AG09309 (cell line): ENCODE data around the gene TGM2.

Experiments used
- DNase-seq: peaks from one replicate; pipeline ENCODE4 v3.0.0-alpha.2; 2010; ENCODE audit warnings: low read depth
- H3K4me3 ChIP-seq: 2 replicates; pipeline ENCODE4 v1.5.1; 2011; ENCODE audit warnings: mild to moderate bottlenecking, low read depth, low read length, moderate library complexity; ENCODE audit not compliant: control insufficient read depth
- CTCF ChIP-seq: IDR thresholded peaks from 2 replicates; pipeline ENCODE4 v1.5.1; 2011; ENCODE audit warnings: mild to moderate bottlenecking, low read depth, low read length, inconsistent platforms; ENCODE audit not compliant: insufficient read depth, control insufficient read depth; ENCODE audit errors: missing control alignments

TGM2 gene

GRCh38 chr20:38205001-38205400 lies 39.9 kb upstream of the TGM2 start:
- no peak overlapping the region for H3K4me3 ChIP-seq
- no peak for DNase-seq
- TF ChIP-seq CTCF, result no peak

- H3K4me3 ChIP-seq, result no peak overlapping the region
- TF ChIP-seq CTCF, result no peak
- DNase-seq, result no peak
Observed at GRCh38 chr20:38203981-38204357, 38.9 kb upstream of the TGM2 start.

- H3K4me3 ChIP-seq, result no peak overlapping the region
- TF ChIP-seq CTCF, result no peak
- DNase-seq, result no peak
Observed at GRCh38 chr20:38203337-38203980, 38.4 kb upstream of the TGM2 start.

- DNase-seq, result no peak
- no peak for TF ChIP-seq CTCF
- no peak overlapping the region for H3K4me3 ChIP-seq
Observed at GRCh38 chr20:38202982-38203293, 37.9 kb upstream of the TGM2 start.

GRCh38 chr20:38202153-38202981 lies 37.3 kb upstream of the TGM2 start:
- H3K4me3 ChIP-seq, result no peak overlapping the region
- no peak for DNase-seq
- no peak for TF ChIP-seq CTCF

GRCh38 chr20:38201356-38201755 lies 36.3 kb upstream of the TGM2 start:
- DNase-seq, result peak; percentile 32
- no peak for TF ChIP-seq CTCF

More at GRCh38 chr20:38201356-38201755, 36.3 kb upstream of the TGM2 start:
- no peak overlapping the region for H3K4me3 ChIP-seq
